Central memory CD8-positive, alpha-beta T cell (primary cell): ENCODE measurements around the gene PACSIN2.
A peak's percentile ranks its signal among the peaks of the same experiment; 100 is the strongest.

ENCODE experiments used
- ATAC-seq: fragments of 150-1000 bp; cut with Tn5 transposase; replicated peaks from 2 replicates; pipeline ENCODE4 v1.10.0; 2022; ENCODE audit warnings: mild to moderate bottlenecking, moderate FRiP score, moderate number of reproducible peaks; ENCODE audit not compliant: poor library complexity, severe bottlenecking; ENCODE audit errors: extremely low read depth
- DNase-seq, 2 donors: peaks; one replicate each; pipeline ENCODE4 v3.0.0; 2021; ENCODE audit warnings: low spot score in 2 of 2
- H3K27ac Mint-ChIP-seq: one replicate; pipeline ENCODE4 v1.8.0; 2022; ENCODE audit warnings: low read depth, mild to moderate bottlenecking, moderate library complexity, mixed read lengths
- H3K27me3 Mint-ChIP-seq: one replicate; pipeline ENCODE4 v1.8.0; 2022; ENCODE audit warnings: mixed read lengths
- H3K36me3 Mint-ChIP-seq: one replicate; pipeline ENCODE4 v1.8.0; 2022; ENCODE audit warnings: mild to moderate bottlenecking, moderate library complexity, mixed read lengths; ENCODE audit not compliant: insufficient read depth
- H3K4me1 Mint-ChIP-seq: one replicate; pipeline ENCODE4 v1.8.0; 2022; ENCODE audit warnings: mixed read lengths
- H3K4me3 Mint-ChIP-seq: one replicate; pipeline ENCODE4 v1.8.0; 2022; ENCODE audit warnings: mild to moderate bottlenecking, moderate library complexity, mixed read lengths
- H3K9me3 Mint-ChIP-seq: one replicate; pipeline ENCODE4 v1.8.0; 2022; ENCODE audit warnings: mixed read lengths

Gene PACSIN2

DNA sequence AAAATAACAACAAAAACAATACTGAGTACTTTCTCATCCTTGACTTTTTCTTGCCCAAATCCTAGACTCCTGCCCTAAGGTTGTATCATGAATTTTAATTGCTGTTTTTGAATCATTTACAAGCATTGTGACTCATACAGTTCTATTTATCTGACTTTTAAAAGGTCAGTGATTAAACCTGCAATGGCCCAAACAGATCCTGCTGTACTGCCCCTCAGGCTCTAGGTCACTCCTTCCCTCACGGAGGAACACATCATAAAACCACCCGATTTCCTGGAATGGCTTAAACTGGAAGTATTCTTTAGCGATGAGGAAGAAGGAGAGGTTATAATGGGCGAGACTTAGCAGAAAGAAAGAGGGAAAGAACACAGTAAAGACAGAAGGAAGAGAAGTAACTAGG is 170.2 kb downstream of the PACSIN2 start:
- Mint-ChIP-seq H3K9me3 (no peaks in the 10 kb centered on the region), H3K4me1 (peaks cover 45% of the 10 kb centered on the region), H3K27ac (no peak overlapping the region), H3K4me3 (no peak overlapping the region), H3K36me3 (peaks cover 44% of the 10 kb centered on the region), H3K27me3 (no peaks in the 10 kb centered on the region)
- DNase-seq (no peak), ATAC-seq (no peak)

DNA sequence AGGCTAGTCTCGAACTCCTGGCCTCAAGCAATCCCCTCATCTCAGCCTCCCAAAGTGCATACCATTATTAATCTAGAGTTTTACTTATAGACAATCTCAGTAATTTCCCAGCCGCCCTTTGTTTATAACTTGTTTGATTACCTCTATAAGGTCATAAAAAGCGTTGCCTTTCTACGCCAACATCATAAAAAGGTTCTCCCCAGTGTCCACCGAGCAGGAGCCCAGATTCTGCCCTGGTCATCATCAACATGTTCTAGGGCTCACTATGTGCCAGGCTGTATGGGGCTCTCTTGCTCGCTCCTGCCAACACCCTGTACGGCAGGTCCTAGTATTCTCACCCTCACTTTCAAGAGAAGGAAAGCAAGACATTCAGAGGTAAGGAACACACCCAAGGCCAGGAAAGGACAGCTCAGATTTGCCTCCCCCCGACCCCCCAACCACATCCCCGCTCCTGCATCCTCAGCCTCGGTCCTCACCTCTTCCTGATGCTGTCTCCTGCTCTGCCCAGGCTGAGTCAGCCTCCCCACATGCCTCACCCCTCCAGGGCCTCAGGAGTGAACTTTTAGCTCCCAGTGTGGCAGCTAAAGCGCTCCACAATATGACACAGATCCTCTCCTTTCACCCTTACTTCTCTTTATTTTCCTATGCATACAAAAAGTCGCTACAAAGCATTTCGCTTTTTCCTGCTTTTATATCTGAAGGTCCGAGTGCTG is 172.1 kb downstream of the PACSIN2 start:
- H3K27me3 Mint-ChIP-seq, result no peaks in the 10 kb centered on the region
- H3K4me1 Mint-ChIP-seq, result peaks cover 35% of the 10 kb centered on the region
- H3K27ac Mint-ChIP-seq, result no peak overlapping the region
- ATAC-seq (no peak), DNase-seq (no peak)
- H3K9me3 Mint-ChIP-seq, result no peaks in the 10 kb centered on the region
- no peak overlapping the region for H3K4me3 Mint-ChIP-seq
- peaks cover 50% of the 10 kb centered on the region for H3K36me3 Mint-ChIP-seq

DNA sequence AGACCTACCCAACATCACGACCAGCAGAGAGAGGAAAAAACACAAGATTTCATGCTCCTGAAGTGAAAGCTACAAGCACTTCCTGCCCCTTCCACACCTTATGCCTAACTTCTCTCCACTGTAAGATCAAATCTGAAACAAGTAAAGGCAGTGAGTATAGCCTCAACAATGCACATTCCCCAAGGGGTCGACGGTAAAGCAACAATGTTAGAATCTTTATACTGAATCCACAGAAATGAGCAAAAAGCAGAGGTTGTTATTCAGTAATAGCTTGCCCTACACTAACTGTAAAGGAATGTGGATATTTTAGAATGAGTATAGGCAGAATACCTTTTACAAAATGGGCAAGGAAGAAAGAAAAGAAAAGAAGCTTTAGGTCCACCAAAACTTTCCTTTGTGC is 173.5 kb downstream of the PACSIN2 start:
- H3K27ac Mint-ChIP-seq, result no peak overlapping the region
- H3K9me3 Mint-ChIP-seq, result no peaks in the 10 kb centered on the region
- ATAC-seq (no peak), DNase-seq (no peak)
- peaks cover 35% of the 10 kb centered on the region for H3K4me1 Mint-ChIP-seq
- H3K36me3 Mint-ChIP-seq, result peaks cover 54% of the 10 kb centered on the region
- no peaks in the 10 kb centered on the region for H3K27me3 Mint-ChIP-seq
- H3K4me3 Mint-ChIP-seq, result no peak overlapping the region

DNA sequence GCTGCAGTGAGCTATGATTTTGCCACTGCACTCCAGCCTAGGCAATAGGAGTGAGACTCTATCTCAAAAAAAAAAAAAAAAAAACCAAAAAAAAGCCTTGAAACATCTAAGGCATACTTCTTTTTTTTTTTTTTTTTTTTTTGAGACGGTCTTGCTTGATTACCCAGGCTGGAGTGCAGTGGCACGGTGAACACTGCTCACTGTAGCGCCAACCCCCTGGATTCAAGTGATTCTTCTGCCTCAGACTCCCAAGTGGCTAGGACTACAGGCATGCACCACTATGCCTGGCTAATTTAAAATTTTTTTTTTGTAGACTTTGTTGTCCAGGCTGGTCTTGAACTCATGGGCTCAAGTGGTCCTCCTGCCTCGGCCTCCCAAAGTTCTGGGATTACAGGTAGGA is 177.4 kb downstream of the PACSIN2 start:
- Mint-ChIP-seq H3K27ac (no peak overlapping the region), H3K27me3 (no peaks in the 10 kb centered on the region), H3K4me3 (no peak overlapping the region), H3K4me1 (peaks cover 13% of the 10 kb centered on the region), H3K36me3 (peaks cover 48% of the 10 kb centered on the region), H3K9me3 (no peaks in the 10 kb centered on the region)
- DNase-seq (no peak), ATAC-seq (no peak)

DNA sequence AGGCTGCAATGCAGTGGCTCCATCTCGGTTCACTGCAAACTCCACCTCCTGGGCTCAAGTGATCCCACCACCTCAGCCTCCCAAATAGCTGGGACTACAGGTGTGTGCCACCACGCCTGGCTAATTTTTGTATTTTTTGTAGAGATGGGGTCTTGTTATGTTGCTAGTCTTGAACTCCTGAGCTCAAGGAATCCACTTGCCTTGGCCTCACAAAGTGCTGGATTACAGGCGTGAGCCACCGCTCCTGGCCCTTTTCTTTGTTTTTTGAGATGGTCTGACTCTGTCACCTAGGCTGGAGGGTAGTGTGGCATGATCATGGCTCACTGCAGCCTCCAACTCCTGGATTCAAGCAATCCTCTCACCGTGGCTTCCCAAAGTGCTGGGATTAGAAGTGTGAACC is 178.9 kb downstream of the PACSIN2 start:
- Mint-ChIP-seq H3K36me3 (peaks cover 55% of the 10 kb centered on the region), H3K27me3 (no peaks in the 10 kb centered on the region), H3K4me1 (peaks cover 6% of the 10 kb centered on the region), H3K4me3 (no peak overlapping the region), H3K9me3 (no peaks in the 10 kb centered on the region), H3K27ac (no peak overlapping the region)
- ATAC-seq, result no peak
- no peak for DNase-seq

DNA sequence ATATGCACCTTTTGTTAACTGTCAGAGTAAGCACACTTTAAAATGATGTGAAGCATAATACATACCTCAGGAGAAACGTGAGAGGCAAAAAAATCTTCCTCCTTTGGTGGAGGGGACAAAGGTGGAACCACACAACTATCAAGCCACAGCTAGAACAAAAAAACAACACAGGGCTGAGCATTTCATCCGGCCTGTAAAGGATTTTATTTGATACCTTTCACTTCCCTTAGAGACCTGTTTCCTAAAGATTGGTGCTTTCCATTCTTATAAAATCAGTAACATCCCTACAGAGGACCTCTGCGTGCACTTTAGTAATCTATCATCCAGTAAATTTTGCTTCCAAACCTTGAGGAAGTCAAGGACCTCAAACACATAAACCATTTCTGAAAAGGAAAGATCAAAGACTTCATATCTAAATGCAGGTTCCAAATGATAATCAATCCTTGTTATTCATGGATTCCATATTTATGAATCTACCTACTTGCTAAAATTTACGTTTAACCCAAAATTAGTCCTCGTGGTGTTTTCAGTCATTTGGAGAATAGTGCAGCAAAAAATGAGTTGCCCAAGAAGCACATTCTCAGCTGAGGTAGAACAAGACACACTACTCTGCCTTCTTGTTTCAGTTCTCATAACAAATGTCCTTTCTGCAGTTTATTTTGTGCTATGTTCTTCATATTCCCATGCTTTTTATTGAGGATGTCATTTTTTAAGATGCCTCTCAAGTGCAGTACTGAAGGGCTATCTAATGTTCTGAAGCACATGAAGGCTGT is 180.6 kb downstream of the PACSIN2 start:
- DNase-seq (no peak), ATAC-seq (no peak)
- H3K4me3 Mint-ChIP-seq, result no peak overlapping the region
- H3K27ac Mint-ChIP-seq, result no peak overlapping the region
- no peaks in the 10 kb centered on the region for H3K9me3 Mint-ChIP-seq
- H3K27me3 Mint-ChIP-seq, result no peaks in the 10 kb centered on the region
- H3K36me3 Mint-ChIP-seq, result peaks cover 64% of the 10 kb centered on the region
- peaks cover 6% of the 10 kb centered on the region for H3K4me1 Mint-ChIP-seq

DNA sequence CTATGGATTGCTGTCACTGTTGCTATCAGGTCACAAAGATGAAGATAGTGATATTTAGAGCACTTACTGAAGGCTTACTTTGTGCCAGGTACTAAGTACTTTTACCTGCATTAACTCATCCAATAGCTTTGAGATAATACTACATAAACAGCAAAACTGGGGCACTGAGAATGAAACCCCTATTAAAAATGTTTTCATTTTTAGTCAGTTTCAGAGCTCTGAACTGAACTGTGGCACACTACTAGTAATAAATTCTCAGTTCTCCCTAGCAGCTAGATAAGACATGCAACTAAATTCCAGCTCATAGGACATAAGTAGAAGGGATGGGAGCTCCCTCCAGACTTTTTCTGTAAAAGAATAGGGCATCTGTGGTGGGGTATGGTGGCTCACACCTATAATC is 181.8 kb downstream of the PACSIN2 start:
- Mint-ChIP-seq H3K27ac (no peak overlapping the region), H3K4me1 (peaks cover 11% of the 10 kb centered on the region), H3K36me3 (peaks cover 60% of the 10 kb centered on the region), H3K9me3 (no peaks in the 10 kb centered on the region), H3K27me3 (no peaks in the 10 kb centered on the region), H3K4me3 (no peak overlapping the region)
- ATAC-seq, result no peak
- no peak for DNase-seq

DNA sequence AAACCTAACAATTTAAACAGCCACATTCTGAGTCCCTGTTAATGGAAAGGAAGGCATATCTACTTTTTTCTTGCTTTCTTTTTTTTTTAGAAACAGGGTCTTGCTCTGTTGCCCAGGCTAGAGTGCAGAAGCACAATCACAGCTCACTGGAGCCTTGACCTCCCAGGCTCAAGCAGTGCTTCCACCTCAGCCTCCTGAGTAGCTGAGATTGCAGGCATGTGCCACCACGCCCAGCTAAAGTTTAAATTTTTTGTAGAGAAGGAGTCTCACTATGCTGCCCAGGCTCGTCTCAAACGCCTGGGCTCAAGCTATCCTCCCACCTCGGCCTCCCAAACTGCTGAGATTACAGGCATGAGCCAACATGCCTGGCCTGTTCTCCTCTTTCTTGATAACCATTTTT is 183.2 kb downstream of the PACSIN2 start:
- DNase-seq, result no peak
- Mint-ChIP-seq H3K9me3 (no peaks in the 10 kb centered on the region), H3K27ac (no peak overlapping the region), H3K4me1 (peaks cover 11% of the 10 kb centered on the region), H3K4me3 (no peak overlapping the region), H3K27me3 (no peaks in the 10 kb centered on the region), H3K36me3 (peaks cover 54% of the 10 kb centered on the region)
- no peak for ATAC-seq

DNA sequence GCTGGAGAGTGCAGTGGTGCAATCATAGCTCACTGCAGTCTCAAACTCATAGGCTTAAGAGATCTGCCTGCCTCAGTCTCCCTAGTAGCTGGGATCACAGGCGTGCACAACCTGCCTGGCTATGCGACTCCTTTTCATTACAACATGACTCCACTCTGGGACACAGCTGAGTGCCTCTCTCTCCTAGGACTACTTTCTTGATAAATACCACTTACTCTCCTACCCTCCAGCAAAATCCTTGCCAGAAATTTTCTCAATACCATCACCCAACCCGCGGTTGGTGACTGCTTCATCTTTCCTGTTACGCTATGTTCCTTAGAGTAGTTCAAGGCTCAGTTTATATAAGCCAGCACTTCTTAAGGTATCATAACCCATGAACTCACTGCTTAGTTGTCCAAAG is 184.8 kb downstream of the PACSIN2 start:
- DNase-seq, result no peak
- ATAC-seq, result no peak
- H3K27me3 Mint-ChIP-seq, result no peaks in the 10 kb centered on the region
- H3K36me3 Mint-ChIP-seq, result peaks cover 55% of the 10 kb centered on the region
- H3K4me3 Mint-ChIP-seq, result no peak overlapping the region
- peaks cover 11% of the 10 kb centered on the region for H3K4me1 Mint-ChIP-seq
- H3K27ac Mint-ChIP-seq, result no peak overlapping the region
- no peaks in the 10 kb centered on the region for H3K9me3 Mint-ChIP-seq

DNA sequence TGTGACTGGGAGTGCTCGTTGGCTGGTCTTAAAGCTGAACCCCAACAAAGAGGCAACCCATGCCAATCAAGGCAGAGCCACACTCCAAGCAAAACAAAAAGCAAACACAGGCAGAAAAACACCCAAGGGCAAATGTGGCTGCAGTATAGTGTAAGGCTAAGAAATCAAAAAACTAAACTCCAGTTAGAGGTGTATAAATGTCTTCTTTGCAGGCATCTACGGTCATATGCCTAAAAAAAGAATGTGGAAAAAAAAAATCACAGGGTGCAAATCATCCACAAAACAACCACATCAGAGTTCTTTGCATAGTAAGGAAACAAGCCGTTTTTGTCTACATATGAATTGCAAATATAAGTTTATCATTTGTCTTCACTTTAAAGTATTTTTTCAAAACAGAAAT is 185.6 kb downstream of the PACSIN2 start:
- Mint-ChIP-seq H3K27ac (no peak overlapping the region), H3K4me3 (peak overlapping the region; percentile 43), H3K27me3 (no peaks in the 10 kb centered on the region), H3K36me3 (peaks cover 57% of the 10 kb centered on the region), H3K4me1 (peaks cover 11% of the 10 kb centered on the region), H3K9me3 (no peaks in the 10 kb centered on the region)
- DNase-seq (no peak), ATAC-seq (no peak)

DNA sequence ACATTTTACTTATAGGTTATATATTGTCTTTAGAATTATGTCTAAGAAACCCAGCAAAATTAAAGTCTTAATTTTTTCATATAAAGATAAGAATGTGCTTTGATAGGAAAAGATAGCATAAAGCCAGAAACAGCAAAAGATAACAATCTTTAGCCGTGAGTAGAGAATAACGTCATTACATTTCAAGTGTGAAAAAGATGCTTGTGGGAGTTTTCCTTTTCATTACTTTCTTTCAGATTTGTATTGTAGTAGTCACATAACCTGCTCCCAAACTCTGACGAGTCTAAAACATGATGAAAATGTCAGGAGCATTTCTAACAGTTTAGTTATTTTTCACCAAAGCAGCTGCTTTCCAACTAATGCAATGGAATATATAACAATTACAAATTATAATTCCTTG is 189.2 kb downstream of the PACSIN2 start:
- Mint-ChIP-seq H3K4me3 (no peak overlapping the region), H3K36me3 (peaks cover 37% of the 10 kb centered on the region), H3K9me3 (no peaks in the 10 kb centered on the region), H3K27me3 (no peaks in the 10 kb centered on the region), H3K4me1 (peaks cover 18% of the 10 kb centered on the region), H3K27ac (no peak overlapping the region)
- ATAC-seq, result no peak
- no peak for DNase-seq

DNA sequence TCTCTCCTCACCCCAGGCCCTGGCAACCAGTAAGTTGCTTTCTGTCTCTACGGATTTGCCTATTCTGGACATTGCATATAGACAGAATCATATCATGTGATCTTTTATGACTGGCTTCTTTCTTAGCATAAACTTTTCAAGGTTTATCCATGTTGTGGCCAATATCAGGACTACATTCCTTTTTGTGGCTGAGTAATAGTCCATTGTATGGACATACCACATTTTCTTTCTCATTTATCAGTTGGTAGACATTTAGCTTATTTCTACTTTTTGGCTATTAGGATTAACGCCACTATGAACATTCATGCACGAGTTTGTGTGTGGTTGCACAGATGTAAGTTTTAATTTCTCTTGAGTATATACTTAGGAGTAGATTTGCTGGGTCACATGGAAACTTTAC is 193.6 kb downstream of the PACSIN2 start:
- peaks cover 14% of the 10 kb centered on the region for H3K4me1 Mint-ChIP-seq
- H3K27me3 Mint-ChIP-seq, result no peaks in the 10 kb centered on the region
- no peaks in the 10 kb centered on the region for H3K9me3 Mint-ChIP-seq
- H3K4me3 Mint-ChIP-seq, result no peak overlapping the region
- no peak for ATAC-seq
- H3K36me3 Mint-ChIP-seq, result peaks cover 29% of the 10 kb centered on the region
- peak overlapping the region; percentile 56 for H3K27ac Mint-ChIP-seq
- no peak for DNase-seq

DNA sequence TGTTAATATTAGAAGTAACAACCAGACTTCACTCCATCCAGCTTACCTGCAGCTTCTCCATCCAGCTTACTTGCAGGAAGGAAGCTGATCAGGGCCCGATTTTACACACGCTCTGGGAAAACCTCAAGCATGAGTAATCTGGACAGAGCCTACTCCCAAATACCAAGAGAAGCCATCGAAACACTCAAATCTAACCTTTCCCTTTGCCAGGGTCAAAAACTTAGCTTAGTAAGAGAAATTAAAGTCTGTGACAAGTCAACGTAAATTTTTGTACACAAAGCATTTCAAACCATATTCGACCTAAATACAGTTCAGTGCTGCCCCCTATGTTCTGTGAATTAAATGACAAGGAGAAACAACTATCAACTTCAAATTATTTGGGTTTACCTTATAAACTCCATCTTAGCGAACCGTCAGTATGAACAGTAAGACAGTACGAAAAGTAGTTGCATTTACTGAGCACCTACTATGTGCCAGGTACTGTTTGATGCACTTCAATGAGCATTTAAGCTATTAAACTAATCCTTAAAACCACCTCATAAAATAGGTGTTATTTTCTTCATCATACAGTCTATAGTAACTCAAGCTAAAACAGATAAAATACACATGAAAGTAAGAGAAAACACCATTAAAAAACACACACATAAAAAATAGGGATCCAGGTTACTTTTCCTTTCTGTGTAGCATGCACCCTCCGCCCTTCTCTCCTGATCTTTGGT is 194.7 kb downstream of the PACSIN2 start:
- peaks cover 32% of the 10 kb centered on the region for H3K36me3 Mint-ChIP-seq
- DNase-seq, result no peak
- no peak for ATAC-seq
- no peak overlapping the region for H3K27ac Mint-ChIP-seq
- H3K4me1 Mint-ChIP-seq, result peaks cover 14% of the 10 kb centered on the region
- H3K9me3 Mint-ChIP-seq, result no peaks in the 10 kb centered on the region
- no peak overlapping the region for H3K4me3 Mint-ChIP-seq
- no peaks in the 10 kb centered on the region for H3K27me3 Mint-ChIP-seq
